HG03095 (cell line): ENCODE measurements around the gene ATG4C.

Experiments used
- ATAC-seq: cut with Tn5 transposase; IDR thresholded peaks from one replicate; pipeline ENCODE4 v1.9.1; 2021; ENCODE audit warnings: moderate library complexity; ENCODE audit not compliant: unreplicated experiment

ATG4C gene

DNA sequence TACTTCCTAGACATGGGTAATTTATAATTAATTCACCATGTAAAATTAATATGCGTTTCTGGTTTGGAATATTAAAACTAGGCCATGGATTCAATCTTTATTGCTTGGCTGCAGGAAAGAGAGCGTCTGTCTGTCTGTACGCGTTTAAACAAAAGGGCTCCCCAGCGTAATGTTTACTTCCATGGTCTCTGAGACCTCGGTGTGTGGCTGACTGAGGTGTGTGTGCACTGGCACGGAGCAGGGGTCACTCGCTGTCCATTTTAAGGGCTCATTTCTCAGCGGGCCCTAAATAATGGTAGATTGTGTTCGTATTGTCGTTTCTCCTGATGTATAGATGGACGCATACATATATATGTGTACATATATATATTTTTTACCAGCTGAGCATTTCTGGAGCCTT is 119.6 kb downstream of the ATG4C start:
- no peak for ATAC-seq

DNA sequence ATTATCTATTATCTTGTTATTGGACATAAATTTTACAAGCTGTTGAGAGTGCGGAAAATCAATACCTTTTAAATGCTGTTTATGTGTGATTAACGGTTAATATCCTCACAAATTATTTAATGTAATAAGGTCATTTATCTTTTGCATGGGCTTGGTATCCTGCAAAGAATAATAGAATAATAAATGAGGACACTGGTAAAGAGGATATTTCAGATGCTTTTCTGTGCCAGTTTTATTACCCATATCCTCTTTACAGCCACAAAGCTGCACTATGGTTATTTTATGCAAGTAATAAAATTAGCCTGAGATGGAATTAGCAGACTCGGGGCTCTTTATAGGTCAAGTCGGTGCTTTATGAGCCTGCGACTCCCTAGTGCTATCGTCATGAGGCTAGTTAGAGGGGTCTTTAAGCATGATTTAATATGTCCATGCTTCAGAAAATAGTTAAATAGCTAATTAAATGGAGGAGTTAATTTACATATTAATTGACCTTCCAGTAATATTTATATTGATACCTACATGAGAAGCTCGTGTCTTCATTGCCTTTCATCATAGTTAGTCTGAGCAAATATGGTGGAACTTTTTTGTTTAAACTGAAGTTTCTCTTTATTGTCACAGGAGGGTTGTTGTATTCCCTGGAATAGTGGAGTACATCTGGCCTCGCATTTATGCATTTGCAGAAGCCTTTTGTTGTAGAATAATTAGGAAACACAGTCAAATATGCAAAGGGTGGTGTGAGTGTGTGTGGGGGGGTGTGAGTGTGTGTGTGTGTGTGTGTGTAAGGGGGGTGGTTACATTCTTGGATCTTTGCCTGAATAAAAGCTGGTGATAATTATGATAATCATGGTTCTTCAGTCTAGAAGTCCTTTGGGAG is 120.3 kb downstream of the ATG4C start:
- ATAC-seq = no peak

DNA sequence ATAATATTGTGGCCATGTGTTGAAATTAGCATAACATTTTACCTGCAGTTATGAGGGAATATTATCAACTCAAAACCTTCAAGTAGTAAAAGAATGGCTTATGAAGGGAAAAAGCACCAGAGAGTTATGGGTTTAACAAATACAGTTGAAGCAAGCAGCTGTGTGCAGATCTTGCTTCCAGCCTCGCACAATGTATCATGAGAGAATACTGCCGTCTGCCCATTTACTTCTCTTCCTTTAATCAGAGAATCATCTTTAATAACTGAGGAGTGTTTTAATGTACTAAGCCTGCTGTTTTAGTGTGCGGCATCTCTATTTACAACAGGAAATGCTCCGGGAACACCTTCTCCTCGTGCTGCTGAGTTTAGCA is 120.9 kb downstream of the ATG4C start:
- ATAC-seq = no peak

DNA sequence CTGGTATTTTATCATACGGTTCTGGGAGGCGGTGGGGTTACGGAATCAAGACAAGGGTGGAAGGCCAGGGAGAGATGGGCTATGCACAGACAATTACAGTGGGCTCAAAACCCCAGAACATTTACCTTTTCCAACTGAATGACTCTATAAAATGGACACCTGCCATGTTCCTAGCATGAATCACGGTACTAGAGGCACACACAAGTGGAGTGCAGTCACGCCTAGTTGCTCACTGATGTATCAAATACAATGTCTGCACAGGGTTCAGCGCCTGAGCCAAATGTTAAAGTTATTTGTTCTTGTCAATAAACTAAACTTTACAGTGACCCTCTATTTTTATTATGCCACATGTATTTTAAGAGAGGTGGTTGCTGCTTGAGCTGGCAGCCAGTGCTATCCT is 121.4 kb downstream of the ATG4C start:
- ATAC-seq = no peak

DNA sequence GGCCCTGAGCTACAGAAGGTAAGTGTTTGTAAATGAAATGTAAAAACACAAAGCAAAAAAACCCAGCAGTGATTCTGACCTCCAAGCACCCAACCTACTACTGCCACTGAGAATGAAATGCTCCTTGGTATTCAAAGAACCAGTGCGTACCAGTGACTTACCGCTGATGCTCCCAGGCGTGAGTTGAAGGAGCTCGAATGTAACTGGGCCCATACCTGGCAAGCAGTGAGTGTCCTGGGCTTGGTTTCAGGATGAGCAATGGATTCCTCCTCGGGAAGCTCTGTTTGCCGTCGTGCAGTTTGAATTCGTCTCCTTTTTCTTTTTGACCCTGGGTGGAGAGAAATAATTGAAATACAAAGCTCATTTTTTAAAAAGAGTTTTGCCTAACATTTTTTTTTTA is 121.9 kb downstream of the ATG4C start:
- no peak for ATAC-seq

DNA sequence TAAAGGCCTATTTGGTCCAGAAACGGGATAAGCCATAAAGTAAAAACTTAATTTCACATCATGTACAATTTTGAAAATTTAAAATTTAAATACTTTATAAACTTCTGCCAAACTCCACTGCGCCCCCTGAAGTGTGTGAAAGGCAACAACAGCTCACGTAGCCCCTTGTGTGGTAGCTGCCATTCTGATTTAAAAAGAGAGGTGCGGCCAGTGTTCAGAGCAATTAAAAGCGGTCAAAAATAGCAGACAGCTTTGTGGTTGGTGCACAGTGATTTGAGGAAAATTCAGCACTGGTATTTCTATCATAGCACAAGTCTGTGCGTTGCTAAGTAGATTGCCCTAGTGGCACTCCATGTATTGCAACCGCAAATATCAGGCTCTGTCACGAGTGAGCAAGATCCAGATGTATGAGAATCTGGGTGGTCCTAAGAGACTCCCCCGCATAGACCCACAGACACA is 122.5 kb downstream of the ATG4C start:
- ATAC-seq = no peak

DNA sequence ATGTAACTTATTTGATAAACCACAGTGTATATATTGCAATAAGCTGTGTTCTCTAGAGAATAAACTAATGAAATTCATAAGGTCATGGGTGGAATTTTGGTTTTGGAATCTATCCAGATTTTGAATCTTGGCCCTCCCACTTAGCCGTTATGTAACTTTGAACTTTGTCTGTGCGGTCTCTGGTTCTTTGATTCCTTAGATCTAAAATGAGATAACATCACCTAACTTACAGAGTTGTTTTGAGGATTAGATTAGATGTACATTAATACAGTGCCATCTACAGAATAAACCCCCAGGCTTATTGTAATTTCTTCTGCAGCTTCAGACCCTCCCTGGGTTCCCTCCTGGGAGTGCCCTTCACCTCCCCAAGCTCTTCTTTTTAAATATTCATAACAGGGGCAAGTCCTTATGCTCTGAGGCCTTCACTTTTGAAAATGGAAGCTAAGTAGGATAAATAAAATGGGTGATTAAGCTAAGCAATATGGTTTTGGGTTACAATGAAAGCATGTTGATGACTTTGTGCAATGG is 124.3 kb downstream of the ATG4C start:
- ATAC-seq = no peak

DNA sequence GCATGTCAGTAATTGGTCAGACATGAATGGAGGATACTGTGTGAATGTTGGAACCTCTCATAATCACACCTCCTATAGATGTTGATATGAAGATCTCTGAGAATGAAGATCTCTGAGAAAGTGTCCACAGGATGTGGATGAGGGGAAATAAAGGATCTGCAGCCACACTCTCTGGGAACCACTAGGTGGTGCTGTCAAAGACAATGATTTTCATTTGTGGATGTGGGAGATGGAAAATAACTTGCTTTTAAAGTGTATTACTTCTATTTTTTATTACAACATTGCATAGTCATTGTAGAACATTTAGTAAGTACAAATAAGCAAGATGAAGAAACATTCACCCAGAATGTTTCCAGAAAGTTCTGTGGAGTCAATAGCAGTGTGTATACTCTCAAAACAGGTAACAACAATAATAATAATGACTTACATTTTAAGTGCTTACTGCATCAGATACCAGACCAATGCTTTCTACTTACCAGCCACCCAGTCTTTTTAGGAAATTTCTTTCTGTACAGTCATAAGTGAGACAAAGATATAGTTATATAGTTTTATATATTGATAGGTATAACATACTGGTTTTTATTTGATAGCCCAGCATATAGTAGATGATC is 128.2 kb downstream of the ATG4C start:
- ATAC-seq = no peak
